IMR-90 (cell line): ENCODE results near the gene NQO2. TPM values are rescaled to one million over a fixed set of nuclear protein-coding genes. Genes with fewer than 3 reads are reported as not detected.

Experiments
- CEBPB ChIP-seq: IDR thresholded peaks from 2 replicates; pipeline ENCODE4 v1.6.1; 2012; ENCODE audit warnings: low read depth, low read length, improper control_type of control experiment
- POLR2A ChIP-seq: IDR thresholded peaks from 2 replicates; pipeline ENCODE4 v1.6.1; 2012; ENCODE audit warnings: mild to moderate bottlenecking, low read depth, low read length
- RAD21 ChIP-seq: IDR thresholded peaks from 2 replicates; pipeline ENCODE4 v1.6.1; 2012; ENCODE audit warnings: low read length, improper control_type of control experiment
- RCOR1 ChIP-seq: IDR thresholded peaks from 2 replicates; pipeline ENCODE4 v1.6.1; 2012; ENCODE audit warnings: mild to moderate bottlenecking, low read length, improper control_type of control experiment; ENCODE audit not compliant: insufficient replicate concordance
- RFX5 ChIP-seq: IDR thresholded peaks from 2 replicates; pipeline ENCODE4 v1.8.0; 2012; ENCODE audit warnings: low read depth, mild to moderate bottlenecking, low read length, moderate library complexity
- SMC3 ChIP-seq: fragments of 150-350 bp; IDR thresholded peaks from 2 replicates; pipeline ENCODE4 v1.6.1; 2016; ENCODE audit warnings: low read depth, mild to moderate bottlenecking, antibody characterized with exemption, low read length, moderate library complexity
- USF2 ChIP-seq: fragments of 150-350 bp; IDR thresholded peaks from 2 replicates; pipeline ENCODE4 v1.6.1; 2017; ENCODE audit warnings: mild to moderate bottlenecking, antibody characterized with exemption, low read length, low read depth
- polyA plus RNA-seq, 3 experiments: library from polyadenylated mRNA; depleted of rRNA; stranded (reverse); fragments of >200 nt; gene quantifications; 2 replicates each; pipeline ENCODE4 v1.2.3, GENCODE V29; 2012; ENCODE audit warnings: low replicate concordance in 1 of 3
- total RNA-seq: library from RNA; depleted of rRNA; stranded (reverse); fragments of >200 nt; gene quantifications from 2 replicates; pipeline ENCODE4 v1.2.3, GENCODE V29; 2012

The NQO2 gene
- total and polyA plus RNA-seq, 2 of the 4 experiments (the other 2 are of a cell fraction) = 42.5 to 72.1 TPM

- TF ChIP-seq RFX5 = no peak
- no peak for TF ChIP-seq SMC3
- TF ChIP-seq USF2 = no peak; the same call in 1 of the 2 replicates
- no peak for TF ChIP-seq CEBPB
- TF ChIP-seq RCOR1 = no peak
- no peak for TF ChIP-seq RAD21
- no peak for TF ChIP-seq POLR2A
These were observed 24.2 kb downstream of the NQO2 start (continued) for GRCh38 chr6:3023663-3024483.
